ENCODE measurements around the gene CAP2. TPM values are rescaled to one million over a fixed set of nuclear protein-coding genes. Genes with fewer than 3 reads are reported as not detected.

CAP2 gene
- polyA plus RNA-seq, 3 donors, result 13.2 to 13.6 (median 13.3) TPM

GRCh38 chr6:17460862-17461261 lies 67.5 kb downstream of the CAP2 start:
- DNase-seq (ENCODE audit: extremely low read depth in 1 of 11, low read depth in 9 of 11, low spot score in 4 of 11), result no peak

DNA sequence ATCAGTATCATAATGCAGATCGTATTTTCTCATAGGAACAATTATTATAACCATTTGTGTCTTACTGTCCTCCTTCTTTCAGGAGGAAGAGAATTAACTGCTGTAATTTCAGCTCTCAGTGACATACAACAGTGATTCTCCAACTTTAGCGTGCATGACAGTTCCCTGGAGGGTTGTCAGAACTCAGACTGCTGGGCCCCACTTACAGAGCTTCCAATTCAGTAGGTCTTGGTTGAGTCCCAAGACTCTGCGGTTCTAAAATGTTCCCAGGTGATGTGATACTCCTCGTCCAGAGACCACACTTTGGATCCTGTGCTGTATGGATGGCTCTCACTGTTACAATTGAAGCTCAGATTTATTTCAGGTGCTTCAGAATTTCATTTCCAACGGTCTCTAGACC lies 72.8 kb downstream of the CAP2 start:
- no peak for DNase-seq (ENCODE audit: extremely low read depth in 1 of 11, low read depth in 9 of 11, low spot score in 4 of 11)

GRCh38 chr6:17466707-17467106 lies 73.3 kb downstream of the CAP2 start:
- no peak for DNase-seq (ENCODE audit: extremely low read depth in 1 of 11, low read depth in 9 of 11, low spot score in 4 of 11)

GRCh38 chr6:17469006-17469832 lies 75.8 kb downstream of the CAP2 start:
- DNase-seq (ENCODE audit: extremely low read depth in 1 of 11, low read depth in 9 of 11, low spot score in 4 of 11), result no peak

DNA sequence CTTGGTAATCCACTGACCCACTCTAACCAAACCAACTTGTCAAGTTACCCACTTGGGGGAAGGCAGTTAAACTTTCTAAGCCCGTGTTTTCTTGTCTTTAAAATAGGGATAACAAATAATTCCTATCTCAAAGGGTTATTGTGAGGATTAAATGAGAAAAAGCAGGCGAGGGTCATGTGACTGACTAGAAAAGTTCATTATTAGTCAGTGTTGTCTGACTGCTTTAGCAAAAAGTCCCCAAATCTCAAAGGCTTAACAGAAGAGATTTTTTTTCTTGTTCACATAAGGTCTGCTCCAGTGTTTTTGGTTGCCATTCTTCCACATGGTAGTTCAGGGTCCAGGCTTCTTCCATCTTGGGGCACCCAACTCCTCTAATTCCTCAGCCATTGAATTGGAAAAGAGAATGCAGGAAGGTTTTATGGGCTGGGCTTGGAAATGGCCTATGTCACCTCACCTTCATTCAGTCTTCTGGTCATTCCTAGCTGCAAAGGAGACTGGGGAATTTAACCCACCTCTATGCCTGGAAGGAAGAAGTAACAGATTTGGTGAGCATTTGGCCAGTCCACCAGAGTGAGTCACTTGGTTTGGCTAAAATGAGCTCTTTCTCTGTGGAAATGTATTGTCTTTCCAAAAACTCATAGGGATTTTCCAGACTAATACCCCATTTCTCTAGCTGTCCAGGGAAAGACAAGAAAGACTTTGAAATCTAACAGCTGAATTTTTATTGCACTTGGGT lies 77.0 kb downstream of the CAP2 start:
- no peak for DNase-seq (ENCODE audit: extremely low read depth in 1 of 11, low read depth in 9 of 11, low spot score in 4 of 11)

GRCh38 chr6:17470938-17471327 lies 77.5 kb downstream of the CAP2 start:
- DNase-seq (ENCODE audit: extremely low read depth in 1 of 11, low read depth in 9 of 11, low spot score in 4 of 11), result no peak

DNA sequence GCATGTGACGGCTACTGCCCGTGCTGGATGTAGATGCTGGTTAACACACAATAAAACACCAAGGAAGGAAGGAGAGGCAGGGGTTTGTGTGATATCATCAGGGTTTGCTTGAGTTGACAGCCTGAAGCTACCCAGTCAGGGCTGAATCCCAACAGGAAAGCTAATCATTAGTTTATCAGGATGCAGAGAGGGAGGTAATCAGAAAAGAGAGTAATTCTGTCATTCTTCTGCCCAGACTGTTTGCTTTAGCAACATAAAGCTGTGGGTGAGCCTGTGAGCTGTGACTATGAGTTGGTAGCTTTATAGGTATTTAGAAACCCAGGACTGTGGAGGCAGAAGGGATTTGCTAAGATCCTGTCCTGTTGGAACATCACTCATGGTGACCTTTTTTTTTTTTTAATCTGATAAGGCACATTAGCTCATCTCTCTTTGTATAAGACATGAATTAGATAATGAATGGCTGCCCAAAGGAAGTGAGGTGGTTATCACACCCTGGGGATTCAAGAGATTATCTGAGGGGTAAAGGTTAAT lies 79.3 kb downstream of the CAP2 start:
- DNase-seq (ENCODE audit: extremely low read depth in 1 of 11, low read depth in 9 of 11, low spot score in 4 of 11), result peak in 3 of 11 donors; percentile 46 to 65 (median 48)

DNA sequence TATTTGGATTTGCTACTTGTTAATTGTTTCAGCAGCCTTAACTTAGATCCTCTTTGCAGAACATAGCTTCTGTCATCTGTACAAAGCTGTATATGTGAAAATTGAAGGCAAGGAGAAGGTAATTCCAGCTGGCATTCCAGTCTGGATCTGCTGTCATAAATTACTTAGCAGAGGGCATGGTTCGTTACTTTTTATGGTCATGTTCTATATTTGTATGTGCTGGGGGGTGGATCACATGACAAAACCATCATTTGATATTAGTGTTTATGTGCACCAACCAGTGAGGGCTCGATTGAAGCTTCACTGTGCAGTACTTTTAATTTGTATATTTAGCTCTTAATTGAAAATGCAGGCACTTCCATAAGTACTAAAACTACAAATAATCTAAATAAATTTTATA lies 80.2 kb downstream of the CAP2 start:
- DNase-seq (ENCODE audit: extremely low read depth in 1 of 11, low read depth in 9 of 11, low spot score in 4 of 11), result peak in 5 of 11 donors; percentile 53 to 74 (median 58)

- DNase-seq (ENCODE audit: extremely low read depth in 1 of 11, low read depth in 9 of 11, low spot score in 4 of 11), result no peak
Observed at GRCh38 chr6:17474289-17474688, 80.9 kb downstream of the CAP2 start.

- no peak for DNase-seq (ENCODE audit: extremely low read depth in 1 of 11, low read depth in 9 of 11, low spot score in 4 of 11)
Observed at GRCh38 chr6:17475606-17476244, 82.3 kb downstream of the CAP2 start.

DNA sequence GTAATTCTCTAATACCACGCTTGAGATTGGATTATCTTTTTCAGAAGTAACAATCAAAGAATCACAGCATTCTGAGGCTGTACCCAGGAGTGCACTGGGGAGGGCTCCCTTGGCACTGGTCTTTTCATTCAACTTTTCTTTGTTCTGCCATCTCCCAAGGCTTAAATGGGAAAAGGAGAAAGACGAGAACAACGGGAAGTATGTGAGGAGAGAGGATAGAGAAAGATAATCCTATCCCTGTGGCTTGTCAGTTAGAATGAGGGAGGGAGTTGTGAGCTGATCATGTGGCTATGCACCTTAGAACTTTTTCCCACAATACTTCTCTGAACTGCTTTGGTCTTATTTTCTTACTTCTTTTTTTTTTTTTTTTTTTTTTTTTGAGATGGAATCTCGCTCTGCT lies 83.1 kb downstream of the CAP2 start:
- DNase-seq (ENCODE audit: extremely low read depth in 1 of 11, low read depth in 9 of 11, low spot score in 4 of 11), result no peak

GRCh38 chr6:17477356-17477755 lies 84.0 kb downstream of the CAP2 start:
- DNase-seq (ENCODE audit: extremely low read depth in 1 of 11, low read depth in 9 of 11, low spot score in 4 of 11), result no peak

- DNase-seq (ENCODE audit: extremely low read depth in 1 of 11, low read depth in 9 of 11, low spot score in 4 of 11), result no peak
Observed at GRCh38 chr6:17478223-17478907, 85.0 kb downstream of the CAP2 start.

GRCh38 chr6:17478946-17479345 lies 85.6 kb downstream of the CAP2 start:
- DNase-seq (ENCODE audit: extremely low read depth in 1 of 11, low read depth in 9 of 11, low spot score in 4 of 11), result no peak

- DNase-seq (ENCODE audit: extremely low read depth in 1 of 11, low read depth in 9 of 11, low spot score in 4 of 11), result no peak
Observed at GRCh38 chr6:17480476-17480875, 87.1 kb downstream of the CAP2 start.

- no peak for DNase-seq (ENCODE audit: extremely low read depth in 1 of 11, low read depth in 9 of 11, low spot score in 4 of 11)
Observed at GRCh38 chr6:17482711-17483110, 89.3 kb downstream of the CAP2 start.

GRCh38 chr6:17483391-17484016 lies 90.1 kb downstream of the CAP2 start:
- no peak for DNase-seq (ENCODE audit: extremely low read depth in 1 of 11, low read depth in 9 of 11, low spot score in 4 of 11)

- DNase-seq (ENCODE audit: extremely low read depth in 1 of 11, low read depth in 9 of 11, low spot score in 4 of 11), result no peak
Observed at GRCh38 chr6:17484201-17484849, 90.9 kb downstream of the CAP2 start.

Data from renal cortex interstitium (tissue), 11 donors.